PFSK-1 (cell line): ENCODE results near the gene SCO2.

Source experiments
- FOXP2 ChIP-seq: optimal IDR thresholded peaks from 2 replicates; pipeline ENCODE3; 2011; ENCODE audit warnings: borderline replicate concordance, control low read depth, inconsistent platforms; ENCODE audit not compliant: insufficient read depth; ENCODE audit errors: extremely low read length, extremely low read depth
- POLR2AphosphoS5 ChIP-seq: IDR thresholded peaks from 2 replicates; pipeline ENCODE4 v1.6.1; 2012; ENCODE audit warnings: low read depth, mild to moderate bottlenecking, control low read depth, low read length, moderate library complexity
- REST ChIP-seq, 2 experiments: IDR thresholded peaks; 2 replicates each; pipeline versions ENCODE4 v1.6.1 to v1.8.0; 2011 to 2012; ENCODE audit warnings: low read depth in 2 of 2, low read length in 2 of 2, control low read depth in 1 of 2, inconsistent platforms in 1 of 2, mild to moderate bottlenecking in 1 of 2, moderate library complexity in 1 of 2; ENCODE audit not compliant: insufficient read depth in 1 of 2
- SIN3A ChIP-seq: IDR thresholded peaks from 2 replicates; pipeline ENCODE4 v1.6.1; 2012; ENCODE audit warnings: mild to moderate bottlenecking, low read length, moderate library complexity, borderline replicate concordance; ENCODE audit not compliant: insufficient read depth
- TAF1 ChIP-seq: IDR thresholded peaks from 2 replicates; pipeline ENCODE4 v1.6.1; 2012; ENCODE audit warnings: low read length, control low read depth, borderline replicate concordance; ENCODE audit not compliant: insufficient read depth

Gene SCO2

GRCh38 chr22:50523806-50524675, 1.4 kb downstream of the SCO2 start:
- TF ChIP-seq SIN3A (no peak), TAF1 (no peak), FOXP2 (no peak), REST (IDR thresholded peaks at IDR 0.05; ENCODE audit: insufficient read depth in 1 of 2, low read depth in 2 of 2, low read length in 2 of 2) (no peak), POLR2AphosphoS5 (no peak)

DNA sequence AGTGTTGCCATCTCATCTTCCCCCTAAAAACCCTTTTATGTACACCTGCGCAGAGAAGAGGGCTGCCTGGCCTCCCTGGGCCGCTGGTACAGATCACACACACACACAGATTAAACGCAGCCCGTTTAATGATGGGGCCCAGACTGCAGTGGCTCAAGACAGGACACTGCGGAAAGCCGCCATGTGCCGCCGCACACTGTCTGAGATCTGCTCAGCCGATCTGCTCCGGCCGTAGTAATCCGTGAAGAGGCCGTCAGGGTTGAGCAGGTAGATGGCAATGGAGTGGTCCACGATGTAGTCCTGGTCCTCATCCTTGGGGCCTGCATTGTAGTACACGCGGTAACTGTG, 2.0 kb downstream of the SCO2 start:
- no peak for TF ChIP-seq REST (IDR thresholded peaks at IDR 0.05; ENCODE audit: insufficient read depth in 1 of 2, low read depth in 2 of 2, low read length in 2 of 2)
- TF ChIP-seq SIN3A = no peak
- no peak for TF ChIP-seq FOXP2
- no peak for TF ChIP-seq TAF1
- TF ChIP-seq POLR2AphosphoS5 = no peak

DNA sequence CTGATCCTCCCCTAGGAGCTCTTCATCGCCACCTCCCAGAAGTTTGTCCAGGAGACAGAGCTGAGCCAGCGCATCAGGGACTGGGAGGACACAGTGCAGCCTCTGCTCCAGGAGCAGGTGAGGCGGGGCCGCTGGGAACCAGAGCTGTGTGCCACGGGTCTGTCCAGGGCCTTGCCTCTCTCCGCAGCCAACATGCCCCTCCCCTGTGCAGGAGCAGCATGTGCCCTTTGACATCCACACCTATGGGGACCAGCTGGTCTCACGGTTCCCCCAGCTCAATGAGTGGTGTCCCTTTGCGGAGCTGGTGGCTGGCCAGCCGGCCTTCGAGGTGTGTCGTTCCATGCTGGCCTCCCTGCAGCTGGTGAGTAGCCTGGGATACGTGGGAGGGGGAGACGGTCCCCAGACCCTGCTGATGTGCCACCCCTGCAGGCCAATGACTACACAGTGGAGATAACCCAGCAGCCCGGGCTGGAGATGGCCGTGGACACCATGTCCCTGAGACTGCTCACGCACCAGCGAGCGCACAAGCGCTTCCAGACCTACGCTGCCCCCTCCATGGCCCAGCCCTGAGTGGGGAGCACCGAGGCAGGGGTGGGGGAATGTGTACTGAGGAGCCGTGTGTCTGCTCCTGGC, 2.5 kb downstream of the SCO2 start:
- no peak for TF ChIP-seq REST (IDR thresholded peaks at IDR 0.05; ENCODE audit: insufficient read depth in 1 of 2, low read depth in 2 of 2, low read length in 2 of 2)

- TF ChIP-seq REST (IDR thresholded peaks at IDR 0.05; ENCODE audit: insufficient read depth in 1 of 2, low read depth in 2 of 2, low read length in 2 of 2) (no peak), FOXP2 (no peak), SIN3A (no peak), POLR2AphosphoS5 (no peak), TAF1 (no peak)
Measured at GRCh38 chr22:50522208-50522805, 3.1 kb downstream of the SCO2 start.
